ENCODE data around the gene BICC1.

GRCh38 chr10:58582045-58582444, 69.4 kb downstream of the BICC1 start:
- TF ChIP-seq CTCF (IDR thresholded peaks at IDR 0.05) (no peak), POLR2A (IDR thresholded peaks at IDR 0.05) (no peak), POLR2AphosphoS5 (IDR thresholded peaks at IDR 0.05) (no peak)

All from upper lobe of left lung (tissue), 4 donors.